Type B pancreatic cell (in vitro differentiated cells): ENCODE results near the gene PSPN. TPM values are rescaled to one million over a fixed set of nuclear protein-coding genes. Genes with fewer than 3 reads are reported as not detected.

Source experiments
- DNase-seq: peaks from one replicate; pipeline ENCODE4 v3.0.0; 2021; ENCODE audit warnings: mixed read lengths; ENCODE audit not compliant: unreplicated experiment; ENCODE audit errors: extremely low spot score
- H3K27ac Mint-ChIP-seq: 2 replicates; pipeline ENCODE4 v1.8.0; 2021; ENCODE audit warnings: mild to moderate bottlenecking, mixed read lengths
- H3K27me3 Mint-ChIP-seq: 2 replicates; pipeline ENCODE4 v1.8.0; 2021; ENCODE audit warnings: mixed read lengths
- H3K36me3 Mint-ChIP-seq: 2 replicates; pipeline ENCODE4 v1.8.0; 2021; ENCODE audit warnings: mixed read lengths
- H3K4me1 Mint-ChIP-seq: one replicate; pipeline ENCODE4 v1.8.0; 2021; ENCODE audit warnings: mixed read lengths; ENCODE audit not compliant: unreplicated experiment
- H3K4me3 Mint-ChIP-seq: 2 replicates; pipeline ENCODE4 v1.8.0; 2021; ENCODE audit warnings: mild to moderate bottlenecking, mixed read lengths
- H3K9me3 Mint-ChIP-seq: 2 replicates; pipeline ENCODE4 v1.8.0; 2021; ENCODE audit warnings: mixed read lengths
- total RNA-seq: library from RNA; stranded (reverse); gene quantifications from 2 replicates; pipeline ENCODE4 v1.2.1, GENCODE V29; 2021; ENCODE audit warnings: low replicate concordance
- TF ChIP-seq, protein P1 (sequence below): fragments of 200-600 bp; sonication (generic); conservative IDR thresholded peaks from 2 replicates; pipeline ENCODE4 v1.5.0; 2021; ENCODE audit warnings: antibody characterized with exemption, mild to moderate bottlenecking

PSPN gene
- total RNA-seq, 1 donor from 2014 or later, result 4.8 TPM

DNA sequence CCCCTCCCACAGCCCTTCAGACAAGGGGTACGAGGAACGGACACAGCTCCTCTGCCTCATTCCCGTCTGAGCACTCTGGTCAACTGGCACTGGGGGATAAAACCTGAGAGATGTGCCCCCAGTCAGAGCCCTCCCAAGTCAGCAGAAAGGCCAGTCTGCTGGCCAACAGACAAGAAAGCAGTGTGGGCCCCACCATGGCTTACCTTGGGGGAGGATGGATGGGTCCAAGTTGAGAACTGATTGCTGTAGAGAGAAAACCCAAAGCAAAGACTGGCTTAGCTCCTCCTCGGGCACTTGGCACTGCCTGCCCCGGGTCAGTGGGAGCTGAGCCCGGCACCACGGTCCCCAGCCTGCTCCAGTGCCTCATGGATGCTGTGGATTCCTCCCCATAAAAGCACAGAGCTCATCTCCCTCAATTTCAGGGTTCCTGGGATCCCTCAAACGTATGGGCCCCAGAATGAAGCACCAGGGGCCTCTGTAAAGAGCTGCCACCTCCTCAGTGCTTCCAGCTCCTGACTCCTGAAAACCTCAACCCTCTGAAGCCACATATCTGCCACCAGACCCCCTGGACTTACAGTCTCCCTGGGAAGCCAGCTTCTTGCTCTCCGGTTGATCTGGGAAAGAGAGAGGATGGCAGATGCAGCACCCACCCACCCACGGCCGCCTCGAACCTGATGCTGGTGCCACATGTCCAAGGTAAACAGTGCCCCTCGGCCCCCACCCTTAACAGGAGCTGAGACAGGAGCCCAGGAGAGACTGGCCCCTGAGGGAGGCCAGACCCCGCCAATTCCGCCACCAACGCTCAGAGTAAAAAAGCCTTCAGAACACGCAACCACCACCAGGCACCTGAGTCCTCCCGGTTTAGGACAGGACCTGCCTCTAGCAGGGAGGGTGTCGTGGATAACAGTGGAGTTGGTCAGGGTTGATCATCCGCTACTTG, 45.6 kb upstream of the PSPN start:
- no peak for DNase-seq
- TF ChIP-seq, protein P1, sequence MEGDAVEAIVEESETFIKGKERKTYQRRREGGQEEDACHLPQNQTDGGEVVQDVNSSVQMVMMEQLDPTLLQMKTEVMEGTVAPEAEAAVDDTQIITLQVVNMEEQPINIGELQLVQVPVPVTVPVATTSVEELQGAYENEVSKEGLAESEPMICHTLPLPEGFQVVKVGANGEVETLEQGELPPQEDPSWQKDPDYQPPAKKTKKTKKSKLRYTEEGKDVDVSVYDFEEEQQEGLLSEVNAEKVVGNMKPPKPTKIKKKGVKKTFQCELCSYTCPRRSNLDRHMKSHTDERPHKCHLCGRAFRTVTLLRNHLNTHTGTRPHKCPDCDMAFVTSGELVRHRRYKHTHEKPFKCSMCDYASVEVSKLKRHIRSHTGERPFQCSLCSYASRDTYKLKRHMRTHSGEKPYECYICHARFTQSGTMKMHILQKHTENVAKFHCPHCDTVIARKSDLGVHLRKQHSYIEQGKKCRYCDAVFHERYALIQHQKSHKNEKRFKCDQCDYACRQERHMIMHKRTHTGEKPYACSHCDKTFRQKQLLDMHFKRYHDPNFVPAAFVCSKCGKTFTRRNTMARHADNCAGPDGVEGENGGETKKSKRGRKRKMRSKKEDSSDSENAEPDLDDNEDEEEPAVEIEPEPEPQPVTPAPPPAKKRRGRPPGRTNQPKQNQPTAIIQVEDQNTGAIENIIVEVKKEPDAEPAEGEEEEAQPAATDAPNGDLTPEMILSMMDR, result no peak
- Mint-ChIP-seq H3K4me3 (no peak overlapping the region), H3K4me1 (peaks cover 25% of the 10 kb centered on the region), H3K36me3 (peaks cover 4% of the 10 kb centered on the region), H3K27me3 (peaks cover 3% of the 10 kb centered on the region), H3K9me3 (no peaks in the 10 kb centered on the region), H3K27ac (peak overlapping the region; percentile 58)

DNA sequence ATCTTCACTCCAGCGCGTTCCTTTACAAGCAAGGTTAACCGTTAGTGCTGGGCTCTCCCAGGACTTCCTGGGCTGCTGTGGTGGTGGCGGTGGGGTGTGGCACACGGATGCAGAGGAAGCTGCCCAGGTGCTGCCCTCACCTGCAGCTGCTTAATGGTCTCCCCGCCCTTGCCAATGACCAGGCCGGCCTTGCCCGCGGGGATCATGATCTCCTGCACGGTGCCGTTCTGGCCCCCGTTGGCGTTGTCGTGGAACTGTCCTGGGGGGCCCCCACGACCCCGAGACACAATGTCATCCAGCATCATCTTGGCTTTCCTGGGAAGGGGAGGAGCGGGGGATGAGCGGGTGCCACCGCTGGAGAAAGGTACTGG, 42.8 kb upstream of the PSPN start:
- Mint-ChIP-seq H3K4me1 (peaks cover 21% of the 10 kb centered on the region), H3K4me3 (no peak overlapping the region), H3K27ac (no peak overlapping the region), H3K9me3 (no peaks in the 10 kb centered on the region), H3K27me3 (no peaks in the 10 kb centered on the region), H3K36me3 (peaks cover 5% of the 10 kb centered on the region)
- no peak for DNase-seq
- TF ChIP-seq, protein P1, result no peak

DNA sequence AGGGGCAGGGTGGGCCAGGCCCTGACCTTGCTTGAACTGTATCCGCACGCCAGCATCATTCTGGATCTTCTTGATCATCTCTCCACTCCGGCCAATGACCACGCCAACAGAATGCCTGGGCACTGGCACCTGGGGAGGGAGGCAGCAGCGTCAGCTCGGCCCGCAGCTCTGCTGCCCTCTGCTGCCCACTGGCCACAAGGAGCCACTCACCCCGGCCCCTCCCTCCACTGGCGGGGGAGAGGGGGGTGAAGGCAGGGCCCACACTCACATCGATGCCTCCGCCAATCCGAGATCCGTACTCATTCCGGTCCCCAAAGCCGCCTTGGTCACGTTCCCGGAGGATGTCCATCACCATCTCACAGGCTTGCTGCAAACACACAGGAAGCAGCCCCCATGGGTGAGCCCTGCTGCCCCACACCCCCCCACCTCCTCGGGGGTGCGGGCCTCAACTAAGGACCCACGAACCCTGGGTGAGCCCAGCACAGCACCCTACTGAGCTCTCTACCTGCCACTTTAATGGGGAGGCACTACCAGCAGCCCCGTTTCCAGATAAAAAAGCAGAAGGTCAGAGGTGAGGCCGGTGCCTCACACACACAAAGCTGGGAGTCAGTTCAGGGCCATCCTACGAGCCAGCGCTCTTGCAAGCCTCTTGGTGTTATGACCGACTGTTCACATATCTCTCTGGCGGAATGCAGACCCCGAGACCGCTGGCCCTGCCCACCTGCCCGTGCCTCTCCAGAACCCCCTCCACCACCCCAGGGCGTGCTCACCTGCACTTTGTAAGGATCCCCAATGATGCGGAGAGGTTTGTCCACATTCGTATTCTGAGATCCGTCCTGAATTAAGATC, 42.2 kb upstream of the PSPN start:
- peaks cover 5% of the 10 kb centered on the region for H3K36me3 Mint-ChIP-seq
- no peaks in the 10 kb centered on the region for H3K27me3 Mint-ChIP-seq
- TF ChIP-seq, protein P1, result peak; percentile 59
- no peak overlapping the region for H3K4me3 Mint-ChIP-seq
- no peak overlapping the region for H3K27ac Mint-ChIP-seq
- H3K4me1 Mint-ChIP-seq, result peaks cover 18% of the 10 kb centered on the region
- no peak for DNase-seq
- H3K9me3 Mint-ChIP-seq, result no peaks in the 10 kb centered on the region

DNA sequence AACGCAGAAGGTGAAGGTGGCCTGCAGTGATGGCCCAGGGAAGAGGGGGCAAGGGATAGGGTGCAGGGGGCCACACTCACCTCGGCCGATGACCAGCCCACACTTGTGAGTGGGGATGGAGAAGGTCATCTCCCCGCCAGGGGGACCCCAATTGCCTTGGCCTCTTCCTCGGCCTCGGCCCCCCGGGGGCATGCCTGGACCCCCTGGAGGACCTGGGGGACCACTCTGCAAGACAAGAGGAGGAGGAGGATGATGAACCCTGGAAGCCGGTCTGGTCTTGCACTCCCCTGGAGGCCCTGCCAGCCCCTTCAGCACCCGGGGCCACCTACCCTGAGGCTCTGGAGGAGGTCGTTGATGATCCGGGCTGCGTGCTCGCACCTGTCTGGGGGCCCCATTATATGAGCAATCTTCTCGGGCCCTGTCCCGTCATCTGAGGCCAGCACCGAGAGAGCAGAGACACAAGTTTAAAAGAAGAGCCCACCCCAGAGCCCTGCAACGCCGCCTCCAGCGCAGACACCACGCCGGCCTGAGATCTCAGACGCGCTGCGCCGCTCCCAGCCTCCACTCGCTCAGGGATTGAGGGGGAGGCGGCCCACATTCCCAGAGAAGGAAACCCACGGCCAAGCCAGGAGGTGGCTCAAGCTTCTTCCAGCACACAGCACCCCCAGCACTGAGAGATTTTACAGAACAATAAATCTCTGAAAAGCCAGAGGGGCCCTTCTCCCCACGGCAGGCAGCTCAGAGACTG, 41.1 kb upstream of the PSPN start:
- Mint-ChIP-seq H3K4me3 (no peak overlapping the region), H3K9me3 (no peaks in the 10 kb centered on the region), H3K4me1 (peaks cover 9% of the 10 kb centered on the region), H3K27me3 (no peaks in the 10 kb centered on the region), H3K36me3 (peaks cover 5% of the 10 kb centered on the region), H3K27ac (no peak overlapping the region)
- no peak for DNase-seq
- TF ChIP-seq, protein P1, result no peak

DNA sequence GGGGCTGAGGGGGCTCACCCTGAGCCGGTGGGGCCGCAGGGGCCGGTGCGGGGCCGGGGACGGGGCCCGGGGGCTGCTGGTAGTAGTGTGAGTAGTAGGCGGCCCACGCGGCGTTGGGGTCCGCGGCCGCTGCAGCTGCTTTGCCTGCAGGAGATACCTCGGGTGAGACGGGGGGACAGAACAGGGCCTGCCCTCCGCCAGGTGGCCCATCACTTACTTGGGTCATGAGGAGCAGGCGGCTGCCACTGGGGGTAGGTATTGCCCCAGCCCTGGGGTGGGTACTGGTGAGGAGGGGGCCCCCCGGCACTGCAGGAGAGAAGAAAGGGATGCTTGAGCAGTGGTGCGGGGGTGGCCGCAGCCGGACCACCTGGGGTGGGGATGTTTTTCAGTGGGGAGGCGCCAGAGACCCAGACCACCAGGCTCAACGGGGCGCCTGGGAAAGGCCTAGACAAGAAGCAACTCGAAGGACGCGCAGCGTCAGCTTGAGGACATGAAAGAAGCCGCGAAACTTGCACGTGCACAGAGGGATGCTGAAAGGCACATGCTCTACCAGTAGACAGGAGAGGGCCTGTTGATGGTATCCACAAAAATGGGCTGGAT, 40.0 kb upstream of the PSPN start:
- Mint-ChIP-seq H3K36me3 (peaks cover 5% of the 10 kb centered on the region), H3K4me1 (peaks cover 4% of the 10 kb centered on the region), H3K9me3 (no peaks in the 10 kb centered on the region), H3K27me3 (no peaks in the 10 kb centered on the region), H3K27ac (no peak overlapping the region), H3K4me3 (no peak overlapping the region)
- TF ChIP-seq, protein P1, result no peak
- no peak for DNase-seq
